Activated T-cell treated with anti-CD3 and anti-CD28 coated beads, Interleukin-2, amount 50 U/mL, for 1 hour (primary cell): ENCODE measurements around the gene ADIG.

ENCODE experiments used
- DNase-seq: peaks from one replicate; pipeline ENCODE4 v3.0.0-alpha.2; 2020

The ADIG gene

DNA sequence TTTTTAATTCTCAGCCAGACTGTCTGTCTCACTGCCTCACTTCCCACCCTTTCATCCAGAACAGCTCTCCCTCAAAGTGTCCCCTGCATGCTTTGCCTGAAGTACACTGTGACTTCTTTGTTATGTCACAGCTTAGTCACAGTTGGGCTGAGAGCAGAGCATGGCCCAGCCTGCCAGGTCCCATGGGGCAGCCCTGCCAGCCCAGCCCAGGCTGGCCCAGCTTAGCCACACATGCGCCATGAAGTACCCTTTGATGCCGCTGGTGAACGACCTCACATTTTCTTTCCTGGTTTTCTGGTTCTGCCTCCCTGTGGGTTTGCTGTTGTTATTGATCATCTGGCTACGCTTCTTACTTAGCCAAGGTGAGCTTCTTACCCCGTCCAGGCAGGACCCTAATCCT, at the start of gene ADIG:
Gene ADIG (plus strand): TSS at position 185 of the 400 bp plus-strand sequence. CDS start 54 bp downstream, at position 239.
- no peak for DNase-seq

DNA sequence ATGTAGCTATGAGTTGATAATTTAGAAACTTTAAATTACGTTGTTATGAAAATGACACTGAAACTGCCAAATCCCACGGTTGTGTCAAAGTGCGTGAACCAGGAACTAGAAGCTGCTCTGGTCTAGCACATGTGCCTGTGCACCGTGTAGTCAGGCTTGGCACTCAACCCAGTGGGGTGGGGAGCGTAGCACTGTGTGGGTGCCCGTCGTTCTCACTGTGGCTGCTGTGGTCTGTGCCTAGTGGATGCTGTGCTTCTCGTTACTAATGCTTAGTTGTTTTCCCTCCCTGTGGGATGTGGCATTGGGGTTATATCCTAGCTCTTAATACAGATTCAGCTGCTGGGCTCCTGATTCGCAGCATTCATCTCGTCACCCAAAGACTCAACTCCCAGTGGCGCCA, 46.2 kb upstream of the ADIG start:
- no peak for DNase-seq

DNA sequence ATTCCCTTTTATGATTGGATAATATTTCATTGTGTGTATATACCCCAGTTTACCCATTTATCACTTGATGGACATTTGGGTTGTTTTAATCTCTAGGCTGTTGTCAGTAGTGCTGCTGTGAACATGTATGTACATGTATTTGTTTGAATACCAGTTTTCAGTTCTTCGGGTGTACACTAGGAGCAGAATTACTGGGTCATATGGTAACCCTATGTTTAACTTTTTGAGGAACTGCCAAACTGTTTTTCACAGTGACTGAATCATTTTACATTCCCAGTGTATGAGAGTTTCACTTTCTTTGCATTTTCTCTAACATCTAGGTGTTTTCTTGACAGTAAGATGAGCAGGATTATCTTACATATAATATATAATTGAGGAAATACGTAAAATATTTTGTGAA, 44.7 kb upstream of the ADIG start:
- DNase-seq: no peak

DNA sequence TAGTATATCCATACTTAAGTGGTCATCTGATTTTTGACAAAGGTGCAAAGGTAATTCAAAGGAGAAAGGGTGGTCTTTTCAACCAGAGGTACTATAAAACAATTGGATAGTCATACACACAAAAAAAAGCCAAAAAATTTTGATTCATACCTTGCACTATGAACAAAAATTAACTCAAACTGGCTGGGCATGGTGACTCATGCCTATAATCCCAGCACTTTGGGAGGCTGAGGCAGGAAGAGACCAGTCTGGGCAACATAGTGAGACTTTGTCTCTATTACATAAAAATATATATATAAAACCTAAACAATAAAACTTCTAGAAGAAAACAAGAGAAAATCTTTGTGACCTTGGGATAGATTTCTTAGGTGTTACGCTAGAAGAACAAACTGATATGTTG, 43.8 kb upstream of the ADIG start:
- DNase-seq: no peak

DNA sequence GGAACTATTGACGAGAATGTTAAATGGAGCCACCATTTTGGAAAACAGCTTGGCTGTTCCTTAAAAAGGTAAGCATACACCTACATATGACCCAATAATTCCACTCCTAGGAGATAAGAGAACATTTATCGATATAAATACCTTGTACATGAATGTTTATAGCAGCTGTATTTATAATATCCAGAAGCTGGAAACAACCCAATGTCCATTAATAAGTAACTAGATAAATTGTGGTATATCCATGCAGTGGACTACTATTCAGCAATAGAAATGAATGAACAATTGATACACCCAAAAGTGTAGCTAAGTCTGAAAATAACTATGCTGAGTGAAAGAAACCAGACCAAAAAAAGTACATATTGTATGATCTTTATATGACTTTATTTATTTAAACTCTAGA, 42.2 kb upstream of the ADIG start:
- DNase-seq: no peak

DNA sequence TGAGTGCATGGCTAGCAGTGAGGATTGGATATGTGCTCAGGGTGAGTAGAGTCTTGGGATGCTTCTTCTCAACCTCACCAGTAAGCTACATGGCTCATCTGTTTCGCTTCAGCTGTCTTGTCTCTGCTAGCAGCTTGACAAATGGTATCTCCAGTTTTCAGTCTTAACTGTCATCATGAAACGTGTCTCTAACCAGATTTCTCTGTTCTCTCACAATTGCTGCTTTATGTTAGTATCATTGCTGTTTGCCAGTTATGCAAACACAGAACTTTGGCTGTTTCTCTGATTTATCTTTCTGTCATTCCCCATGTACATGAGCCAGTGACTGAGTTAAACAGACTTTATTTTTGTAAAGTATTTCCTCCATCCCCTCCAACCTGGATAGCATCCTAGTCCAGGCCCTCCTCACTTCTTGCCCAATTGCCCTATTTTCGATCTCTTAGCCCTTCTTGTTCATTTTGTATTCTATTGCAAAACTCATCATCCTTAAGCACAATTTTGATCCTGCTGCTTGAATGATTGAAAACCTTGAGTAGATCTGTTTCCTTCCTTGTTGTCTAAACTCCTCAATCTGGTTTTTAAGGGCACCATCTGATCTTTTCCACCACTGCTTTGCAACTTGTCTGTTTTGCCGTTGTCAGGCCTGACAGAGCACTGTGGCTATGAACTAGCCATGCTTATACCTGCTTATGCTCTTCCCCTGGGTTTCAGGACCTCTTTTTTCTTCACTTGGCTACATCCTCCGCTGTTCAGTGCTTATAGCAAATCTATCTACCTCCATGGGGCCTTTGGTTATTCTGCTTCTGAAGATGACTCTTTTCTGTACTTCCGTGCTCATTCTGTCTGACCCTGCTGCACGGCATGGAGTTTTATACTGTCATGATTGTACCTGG, 37.7 kb upstream of the ADIG start:
- no peak for DNase-seq

DNA sequence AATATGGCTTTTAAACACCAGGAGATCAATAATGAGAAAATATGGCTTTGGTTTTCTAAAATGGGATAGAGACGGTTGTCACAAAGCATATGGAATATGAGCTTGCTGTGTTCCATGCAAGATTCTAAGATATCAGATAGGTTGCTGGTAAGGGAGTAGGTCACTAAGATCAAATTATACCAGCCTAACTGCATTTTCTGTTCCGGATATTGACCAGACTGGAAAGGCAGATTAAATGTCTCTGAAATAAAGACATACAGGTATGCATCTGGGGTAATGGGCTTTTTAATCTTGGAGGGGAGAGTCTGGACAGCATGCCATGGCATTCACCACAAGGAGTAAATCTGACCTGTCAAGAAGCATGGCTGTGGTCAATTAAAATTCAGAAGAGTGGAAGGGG, 35.2 kb upstream of the ADIG start:
- DNase-seq: no peak

DNA sequence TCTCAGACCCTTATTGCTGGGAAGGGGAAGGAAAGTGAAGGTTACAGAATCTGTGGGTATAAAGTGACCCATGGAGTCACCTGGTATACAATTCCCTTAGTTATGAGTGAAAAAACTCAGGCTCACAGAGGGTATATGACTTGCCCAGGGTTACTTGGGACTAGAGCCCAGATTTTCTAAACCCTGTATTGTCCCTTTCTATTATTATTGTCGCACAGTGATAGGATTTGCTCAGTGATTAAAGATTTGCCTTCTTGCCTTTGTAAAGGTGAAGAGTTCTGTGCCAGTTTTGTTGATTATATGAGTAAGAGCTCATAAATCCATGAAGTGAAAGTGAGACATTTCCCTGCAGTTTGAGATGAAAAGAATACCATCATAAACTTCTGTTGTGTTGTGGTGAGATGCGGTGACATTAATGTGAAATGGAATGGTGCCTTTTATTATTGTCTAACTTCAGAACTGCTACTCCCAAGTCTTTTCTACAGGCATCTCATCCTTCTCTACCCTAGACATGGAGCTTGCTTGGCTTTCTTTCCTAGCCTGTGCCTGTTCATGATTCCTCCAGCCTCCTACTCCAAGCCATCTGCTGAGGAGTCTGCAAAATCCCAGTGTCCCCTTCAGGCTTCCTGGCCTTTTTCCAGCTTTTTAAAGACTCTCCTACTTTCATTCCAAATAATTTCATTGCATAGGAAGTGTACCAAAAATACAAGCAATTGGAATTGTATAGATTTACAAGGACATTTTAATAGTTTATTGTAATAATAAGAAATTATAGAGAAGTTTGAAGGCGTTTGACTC, 33.5 kb upstream of the ADIG start:
- no peak for DNase-seq

DNA sequence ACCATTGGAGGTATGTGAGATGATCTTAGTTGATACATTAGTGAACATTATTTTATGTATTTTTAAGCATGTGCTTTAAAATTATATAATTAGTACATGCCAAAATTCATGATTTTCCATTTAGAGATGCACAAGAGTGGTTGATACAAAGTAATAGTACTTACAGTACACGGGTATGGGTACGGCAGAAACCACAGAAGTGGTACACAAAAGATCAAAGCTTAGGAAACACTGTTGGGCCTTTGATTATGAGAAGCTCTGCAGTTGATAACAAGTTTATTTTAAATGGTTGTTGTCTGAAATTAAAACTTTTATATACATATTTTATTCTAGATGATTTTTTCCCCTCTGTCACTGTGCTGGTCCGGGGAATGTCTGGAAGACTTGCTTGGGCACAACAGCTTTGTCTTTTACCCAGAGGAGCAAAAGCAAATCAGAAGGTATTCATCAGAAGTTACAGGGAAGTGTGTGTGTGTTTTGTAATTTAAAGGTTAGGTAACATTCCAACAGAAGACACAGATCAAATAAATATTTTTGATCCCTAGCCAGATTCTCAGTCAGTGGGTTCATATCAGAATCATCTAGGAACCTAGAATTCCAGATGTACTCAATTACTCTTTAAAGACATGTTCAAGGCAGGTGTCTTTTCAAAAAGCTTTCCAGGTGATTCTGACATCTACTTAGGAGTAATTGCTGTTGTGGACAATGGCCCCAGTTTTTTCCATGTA, 32.5 kb upstream of the ADIG start:
- DNase-seq: no peak

DNA sequence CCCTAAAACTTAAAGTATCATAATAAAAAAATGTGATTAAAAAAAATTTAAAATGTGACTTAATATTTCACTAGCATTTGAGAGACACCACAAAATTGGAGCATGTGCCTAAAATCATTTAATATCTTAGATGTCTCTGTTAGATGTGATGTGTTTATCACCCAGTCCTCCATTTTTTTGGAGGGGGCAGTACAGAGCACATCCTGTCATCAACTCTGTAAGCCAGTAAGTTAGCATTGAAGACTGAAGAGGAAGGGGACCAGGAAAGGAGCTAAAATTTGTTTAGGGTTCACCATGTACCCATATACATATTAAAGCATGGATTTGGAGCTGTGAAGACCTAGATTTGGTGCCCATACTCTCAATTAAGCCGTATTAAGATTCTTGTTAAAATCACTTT, 30.7 kb upstream of the ADIG start:
- no peak for DNase-seq

DNA sequence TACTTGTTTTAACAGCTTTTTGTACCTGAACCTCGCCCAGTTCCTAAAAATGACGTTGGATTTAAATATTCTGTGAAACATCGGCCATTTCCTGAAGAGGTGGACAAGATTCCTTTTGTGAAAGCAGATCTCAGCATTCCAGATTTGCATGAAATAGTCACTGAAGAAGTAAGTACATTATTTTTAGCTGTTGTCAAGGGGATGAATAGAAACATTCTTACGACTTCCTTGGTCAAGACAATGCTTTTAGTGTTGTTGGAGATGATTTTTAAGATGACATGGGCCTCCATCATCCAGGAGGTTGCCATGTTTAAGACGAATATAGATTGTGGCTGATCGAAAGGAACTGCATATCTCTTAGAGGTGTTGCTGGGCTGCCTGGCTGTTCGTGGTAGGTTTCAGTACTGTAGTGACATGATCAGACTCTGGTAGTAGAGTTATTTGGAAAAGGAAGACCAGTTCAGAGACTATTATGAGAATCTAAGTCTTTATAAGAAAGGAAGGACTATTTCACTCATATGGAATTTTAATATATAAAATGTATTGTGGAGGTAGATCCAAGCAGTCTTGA, 29.9 kb upstream of the ADIG start:
- no peak for DNase-seq

DNA sequence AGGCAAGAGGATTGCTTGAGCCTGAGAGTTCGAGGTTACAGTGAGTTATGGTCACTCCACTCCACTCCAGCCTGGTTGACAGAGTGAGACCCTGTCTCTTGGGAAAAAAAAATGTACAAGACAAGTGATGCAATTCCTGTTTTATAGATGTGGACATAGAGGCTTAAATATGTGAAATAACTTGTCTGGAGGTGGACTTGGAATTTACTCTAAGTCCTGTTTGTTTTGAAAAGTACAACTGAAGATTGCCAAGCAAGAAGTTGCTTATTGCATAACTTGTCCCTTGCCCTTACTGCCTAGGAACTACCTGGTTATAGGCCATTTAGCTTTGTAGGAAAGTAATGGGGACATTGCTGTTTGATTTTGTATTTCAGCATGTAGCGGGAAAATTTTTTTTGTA, 26.0 kb upstream of the ADIG start:
- DNase-seq: no peak

DNA sequence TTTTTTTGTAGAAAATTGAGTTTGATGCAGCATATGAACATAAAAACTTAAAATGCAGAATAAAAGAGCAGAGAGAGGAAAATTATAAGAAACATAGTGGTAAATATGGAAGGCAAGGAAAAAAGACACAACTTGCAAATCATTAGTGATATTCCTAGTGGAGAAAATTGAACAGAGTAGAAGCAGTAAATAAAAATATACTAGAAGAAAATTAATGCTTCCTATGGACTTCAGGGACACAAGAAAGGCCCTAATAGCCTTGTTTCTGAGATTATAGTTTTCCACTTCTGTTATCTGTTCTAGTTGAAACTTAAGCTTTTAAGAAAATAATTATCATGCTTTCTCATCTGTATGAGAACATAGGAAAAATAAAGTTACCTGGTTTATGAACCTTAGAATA, 25.6 kb upstream of the ADIG start:
- DNase-seq: no peak

DNA sequence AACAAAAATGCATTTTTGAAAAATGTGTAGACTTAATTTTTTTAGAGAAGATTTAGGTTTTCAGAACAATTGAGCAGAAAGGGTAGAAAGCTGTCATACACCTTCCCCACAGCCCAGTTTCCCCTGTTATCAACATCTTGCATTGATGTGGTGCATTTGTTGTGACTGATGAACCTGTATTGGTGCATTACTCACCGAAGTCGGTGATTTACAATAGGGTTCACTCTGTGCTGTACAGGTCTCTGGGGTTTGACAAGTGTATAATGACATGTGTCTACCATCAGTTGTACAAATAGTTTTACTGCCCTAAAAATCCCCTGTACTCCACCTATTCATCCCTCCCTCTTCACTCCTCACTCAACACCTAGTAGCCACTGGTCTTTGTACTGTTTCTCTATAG, 23.8 kb upstream of the ADIG start:
- no peak for DNase-seq

DNA sequence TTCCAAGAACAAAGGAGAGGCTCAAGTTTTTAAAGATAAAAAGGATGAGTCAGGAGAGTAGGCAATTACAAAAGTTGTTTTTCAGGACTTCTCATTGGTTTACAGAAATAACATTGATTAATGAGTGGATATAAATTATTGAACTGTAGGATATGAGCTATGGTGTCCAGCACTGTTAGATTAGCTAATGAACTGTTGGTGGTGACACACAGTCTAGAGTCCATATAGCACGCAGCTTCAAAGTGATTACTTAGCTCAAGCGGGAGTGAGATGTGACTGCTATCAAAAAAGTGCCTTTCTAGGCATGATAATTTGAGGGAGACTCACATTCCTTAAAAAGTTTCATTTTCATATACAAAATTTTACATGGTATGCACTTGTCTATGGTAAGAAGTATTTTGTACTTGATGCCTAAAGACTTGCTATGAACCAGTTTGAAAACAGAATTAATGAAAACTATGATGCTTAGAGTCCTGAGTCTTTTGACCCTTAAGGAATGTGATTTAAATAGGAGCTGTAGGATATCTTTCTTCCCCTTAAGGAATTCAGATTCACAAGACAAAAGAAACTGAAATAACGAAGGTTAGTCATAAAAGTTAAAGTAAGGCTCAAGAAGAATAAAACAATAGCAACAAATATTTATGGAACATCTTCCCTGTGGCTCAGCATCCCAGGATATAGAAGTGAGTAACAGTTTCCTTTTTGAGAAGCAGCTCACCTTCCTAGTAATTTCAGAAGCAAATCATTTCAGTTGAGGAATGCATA, 22.2 kb upstream of the ADIG start:
- DNase-seq: no peak

DNA sequence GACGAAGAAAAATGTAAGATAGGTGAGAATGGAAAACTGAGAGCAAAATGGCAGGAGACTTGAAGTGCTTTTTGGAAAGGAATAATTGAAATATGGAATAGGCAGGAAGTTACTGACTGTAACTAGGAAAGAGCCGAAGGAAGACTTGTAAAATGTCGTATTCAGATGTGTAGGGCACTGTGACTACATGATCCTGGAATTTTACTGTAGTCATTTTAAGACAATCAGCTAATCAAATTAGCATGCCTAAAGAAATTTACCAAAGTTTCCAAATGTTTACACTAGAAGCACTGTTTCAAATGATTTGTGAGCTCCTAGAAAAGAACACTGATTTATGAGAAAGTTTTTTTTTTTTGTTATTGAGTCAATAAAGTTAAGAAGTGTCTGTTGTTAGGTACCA, 21.2 kb upstream of the ADIG start:
- no peak for DNase-seq

DNA sequence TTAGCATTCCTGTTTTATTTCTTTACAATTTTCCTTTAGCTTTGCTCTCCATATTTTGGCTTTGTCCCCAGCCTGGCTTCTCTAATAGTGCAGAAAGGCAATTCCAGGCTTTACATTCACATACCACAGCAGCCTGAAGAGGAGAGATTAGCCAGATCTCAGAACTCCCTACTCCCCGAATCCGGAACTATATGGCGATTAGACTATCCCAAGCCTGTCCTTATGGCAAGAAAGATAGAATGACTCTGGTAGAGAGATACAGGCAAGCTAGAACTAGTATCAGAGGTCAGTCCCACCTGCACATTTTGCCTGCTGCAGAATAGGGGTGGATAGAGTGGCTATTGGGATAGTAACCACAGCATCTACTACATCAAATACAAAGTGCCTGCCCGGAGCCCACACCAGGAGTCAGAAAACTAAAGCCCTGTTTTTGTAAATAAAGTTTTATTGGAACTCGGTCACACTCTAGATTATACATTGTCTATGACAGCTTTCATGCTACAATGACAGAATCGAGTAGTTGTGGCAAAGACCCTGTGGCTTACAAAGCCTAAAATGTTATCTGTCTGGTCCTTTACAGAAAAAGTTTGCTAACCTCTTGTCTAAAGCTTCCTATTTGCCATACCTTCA, 17.1 kb upstream of the ADIG start:
- DNase-seq: no peak

DNA sequence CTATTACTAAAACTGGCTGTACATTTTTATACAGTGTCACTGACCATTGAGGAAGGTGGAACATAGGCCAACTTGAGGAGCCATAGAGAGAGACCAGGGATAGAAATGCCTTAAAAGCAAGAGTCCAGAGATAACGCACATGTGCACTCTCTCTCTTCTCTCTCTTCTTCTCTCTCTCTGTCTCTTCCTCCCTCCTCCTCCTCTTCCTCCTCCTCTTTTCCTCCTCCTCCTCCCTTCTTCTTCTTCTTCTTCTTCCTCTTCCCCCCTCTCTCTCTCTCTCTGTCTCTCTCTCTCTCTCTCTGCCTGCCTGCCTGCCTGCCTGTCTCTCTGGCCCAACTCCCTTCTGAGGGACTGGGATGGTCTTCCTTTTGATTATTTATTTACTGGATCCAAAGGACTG, 16.3 kb upstream of the ADIG start:
- DNase-seq: no peak

DNA sequence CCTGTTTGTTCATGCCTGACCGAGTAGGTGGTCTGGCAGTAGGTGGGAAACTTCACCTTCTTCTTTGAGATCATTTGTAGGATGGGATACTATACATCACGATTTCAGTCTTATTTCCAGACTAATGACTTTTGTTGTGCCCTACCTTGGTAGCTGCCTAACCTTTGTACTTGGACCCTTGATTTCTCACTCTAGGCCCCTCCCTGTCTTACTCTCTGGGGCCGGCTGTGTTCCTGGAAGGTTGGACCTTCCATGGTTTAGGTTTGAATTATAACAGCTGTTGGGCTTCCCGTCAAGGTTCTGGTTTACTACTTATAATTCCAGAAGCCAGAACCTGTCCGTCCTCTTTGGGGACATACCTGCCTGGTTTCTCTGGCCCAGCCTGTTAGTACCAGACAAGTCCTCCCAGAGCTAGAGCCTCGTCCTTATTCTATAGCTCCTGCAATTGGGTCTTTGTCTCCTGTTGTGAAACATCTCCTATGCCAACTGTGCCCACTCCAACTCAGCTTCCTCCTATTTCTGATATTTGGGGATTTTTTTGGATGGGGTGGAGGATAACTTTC, 14.9 kb upstream of the ADIG start:
- no peak for DNase-seq

DNA sequence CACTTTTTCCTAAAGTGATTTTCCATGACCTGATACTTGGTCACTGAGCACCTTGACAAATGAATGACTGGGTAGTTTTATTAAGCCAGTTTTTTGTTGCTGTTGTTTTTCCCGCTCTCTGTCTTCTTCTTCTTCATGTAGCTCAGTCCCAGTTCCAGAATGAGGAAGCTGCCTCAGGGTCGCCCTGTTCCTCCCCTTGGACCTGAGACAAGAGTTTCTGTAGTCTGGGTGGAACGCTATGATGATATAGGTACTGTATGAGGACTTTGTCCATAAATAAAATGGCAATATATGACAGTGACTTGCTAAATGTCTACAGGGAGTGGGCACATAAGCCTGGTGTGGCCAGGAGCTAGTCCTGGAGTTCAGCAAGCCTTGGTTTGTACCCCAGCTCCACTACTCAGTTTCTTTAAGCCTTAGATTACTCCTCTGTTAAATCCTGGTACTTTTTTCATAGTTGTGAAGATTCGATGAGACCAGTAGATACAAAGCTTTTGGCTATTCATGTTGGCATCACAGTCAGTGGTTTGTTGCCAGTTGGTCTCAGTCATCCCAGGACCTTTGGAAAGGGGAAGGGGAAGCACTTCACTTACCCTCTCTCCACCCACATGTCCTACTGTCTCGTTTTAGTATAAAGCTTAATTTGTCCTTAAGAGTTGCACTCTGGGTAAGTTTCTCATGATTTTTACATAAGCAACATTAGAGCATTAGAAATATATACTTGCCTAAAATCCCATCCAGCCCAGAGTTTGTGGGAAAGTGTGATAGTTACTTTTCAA, 11.1 kb upstream of the ADIG start:
- no peak for DNase-seq

DNA sequence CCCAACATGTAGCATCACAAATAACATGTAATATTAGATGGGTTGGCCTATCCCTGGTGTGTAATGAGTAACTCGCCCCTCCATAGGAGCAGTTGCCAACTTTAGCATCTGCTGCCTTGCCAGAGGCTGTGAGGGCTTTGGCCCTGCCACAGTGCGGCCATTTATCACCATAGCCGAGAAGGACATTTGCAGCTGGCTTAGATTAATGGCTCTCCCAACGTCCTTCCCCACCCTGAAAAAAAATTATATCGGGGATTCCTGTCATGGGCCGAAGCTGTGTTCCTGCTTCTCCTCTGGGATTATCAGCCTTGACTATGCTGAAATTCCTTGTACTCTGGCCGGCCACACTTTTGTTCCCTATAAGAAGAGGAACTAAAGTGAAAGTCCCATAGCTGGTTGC, 7.6 kb upstream of the ADIG start:
- no peak for DNase-seq
